Upper lobe of right lung (tissue), 1 donor: ENCODE data around the gene ARHGAP15. TPM values are rescaled to one million over a fixed set of nuclear protein-coding genes. Genes with fewer than 3 reads are reported as not detected.

Experiments used
- ATAC-seq: fragments of 200-7000 bp; cut with Tn5 transposase; one replicate; pipeline ENCODE4 v1.9.1; 2020; ENCODE audit warnings: mild to moderate bottlenecking, moderate library complexity
- DNase-seq: peaks from one replicate; pipeline ENCODE4 v3.0.0-alpha.2; 2020
- H3K27ac ChIP-seq: fragments of 200-600 bp; one replicate; pipeline ENCODE4 v1.8.0; 2022
- H3K27me3 ChIP-seq: fragments of 200-600 bp; one replicate; pipeline ENCODE4 v1.8.0; 2022; ENCODE audit warnings: mild to moderate bottlenecking
- H3K36me3 ChIP-seq: fragments of 200-600 bp; one replicate; pipeline ENCODE4 v1.8.0; 2022
- H3K4me1 ChIP-seq: fragments of 200-600 bp; one replicate; pipeline ENCODE4 v1.8.0; 2022
- H3K4me3 ChIP-seq: fragments of 200-600 bp; one replicate; pipeline ENCODE4 v1.8.0; 2022; ENCODE audit warnings: mild to moderate bottlenecking
- H3K9me3 ChIP-seq: fragments of 200-600 bp; one replicate; pipeline ENCODE4 v1.8.0; 2022
- intact Hi-C: fragments of 100-400 bp; cut with DNase I; formaldehyde crosslinking; loops from one replicate; pipeline ENCODE4 v1.11.0; 2022
- total RNA-seq: library from RNA; stranded (reverse); fragmentation: NEBNext Ultra II Directional; extraction: Animal tissue kit (Norgen Biotek cat#: 25700); gene quantifications from one replicate; pipeline ENCODE4 v1.2.1, GENCODE V29; 2021
- TF ChIP-seq, protein P1 (sequence below): fragments of 200-600 bp; IDR thresholded peaks from one replicate; pipeline ENCODE4 v1.8.0; 2022; ENCODE audit warnings: antibody characterized with exemption
- donor health status: DM: no; HTN: yes; CAD: no; lungs with severe emphysema.

ARHGAP15 gene
- total RNA-seq, 1 donor from 2014 or later: 19.2 TPM

DNA sequence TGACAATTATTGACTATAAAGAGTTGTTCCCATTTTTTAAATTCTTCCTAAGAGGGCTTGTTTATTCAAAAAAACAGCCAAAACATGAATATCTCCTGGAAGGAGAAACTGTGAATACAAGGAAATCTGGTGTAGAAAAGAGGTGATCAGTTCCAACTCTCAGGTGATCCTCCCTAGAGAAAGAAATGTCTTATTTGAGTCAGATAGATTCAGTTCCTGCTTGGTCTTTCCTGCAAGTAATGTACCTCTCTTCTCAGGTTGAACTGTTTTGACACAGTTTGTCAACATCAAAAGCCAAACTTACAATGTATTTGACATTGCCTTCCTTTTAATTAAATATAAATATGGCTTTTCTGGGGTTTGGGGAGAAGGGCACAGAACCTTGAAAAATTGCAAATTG is 567.4 kb downstream of the ARHGAP15 start:
- no peaks in the 10 kb centered on the region for H3K4me1 ChIP-seq
- H3K9me3 ChIP-seq: no peaks in the 10 kb centered on the region
- no peaks in the 10 kb centered on the region for H3K36me3 ChIP-seq
- TF ChIP-seq, protein P1, sequence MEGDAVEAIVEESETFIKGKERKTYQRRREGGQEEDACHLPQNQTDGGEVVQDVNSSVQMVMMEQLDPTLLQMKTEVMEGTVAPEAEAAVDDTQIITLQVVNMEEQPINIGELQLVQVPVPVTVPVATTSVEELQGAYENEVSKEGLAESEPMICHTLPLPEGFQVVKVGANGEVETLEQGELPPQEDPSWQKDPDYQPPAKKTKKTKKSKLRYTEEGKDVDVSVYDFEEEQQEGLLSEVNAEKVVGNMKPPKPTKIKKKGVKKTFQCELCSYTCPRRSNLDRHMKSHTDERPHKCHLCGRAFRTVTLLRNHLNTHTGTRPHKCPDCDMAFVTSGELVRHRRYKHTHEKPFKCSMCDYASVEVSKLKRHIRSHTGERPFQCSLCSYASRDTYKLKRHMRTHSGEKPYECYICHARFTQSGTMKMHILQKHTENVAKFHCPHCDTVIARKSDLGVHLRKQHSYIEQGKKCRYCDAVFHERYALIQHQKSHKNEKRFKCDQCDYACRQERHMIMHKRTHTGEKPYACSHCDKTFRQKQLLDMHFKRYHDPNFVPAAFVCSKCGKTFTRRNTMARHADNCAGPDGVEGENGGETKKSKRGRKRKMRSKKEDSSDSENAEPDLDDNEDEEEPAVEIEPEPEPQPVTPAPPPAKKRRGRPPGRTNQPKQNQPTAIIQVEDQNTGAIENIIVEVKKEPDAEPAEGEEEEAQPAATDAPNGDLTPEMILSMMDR: no peak
- DNase-seq: no peak
- no peak for ATAC-seq
- H3K4me3 ChIP-seq: no peak overlapping the region
- no peaks in the 10 kb centered on the region for H3K27me3 ChIP-seq
- H3K27ac ChIP-seq: no peak overlapping the region
- intact Hi-C loops: no loop called here

DNA sequence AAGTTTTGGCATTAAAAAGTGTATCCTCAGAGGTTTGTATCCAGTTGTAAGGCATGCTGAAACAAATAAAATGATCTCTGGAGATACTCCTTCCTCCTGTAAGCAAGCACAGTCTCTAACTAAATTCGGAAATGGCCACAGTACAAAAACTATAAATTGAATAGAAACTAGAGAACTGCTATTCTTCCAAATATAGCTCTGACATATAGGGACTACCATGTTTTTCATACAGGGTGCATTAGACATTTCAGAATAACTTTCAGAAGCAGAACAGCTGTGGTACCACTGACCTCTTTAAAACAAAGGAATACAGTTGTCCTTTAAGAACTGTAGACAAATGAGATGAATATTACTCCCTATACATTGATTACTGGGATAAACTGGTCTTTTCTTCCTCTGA is 568.5 kb downstream of the ARHGAP15 start:
- DNase-seq: no peak
- no peaks in the 10 kb centered on the region for H3K27me3 ChIP-seq
- H3K36me3 ChIP-seq: no peaks in the 10 kb centered on the region
- H3K4me3 ChIP-seq: no peak overlapping the region
- no peak for ATAC-seq
- intact Hi-C loops: no loop called here
- no peak overlapping the region for H3K27ac ChIP-seq
- H3K9me3 ChIP-seq: no peaks in the 10 kb centered on the region
- no peaks in the 10 kb centered on the region for H3K4me1 ChIP-seq
- TF ChIP-seq, protein P1: no peak

DNA sequence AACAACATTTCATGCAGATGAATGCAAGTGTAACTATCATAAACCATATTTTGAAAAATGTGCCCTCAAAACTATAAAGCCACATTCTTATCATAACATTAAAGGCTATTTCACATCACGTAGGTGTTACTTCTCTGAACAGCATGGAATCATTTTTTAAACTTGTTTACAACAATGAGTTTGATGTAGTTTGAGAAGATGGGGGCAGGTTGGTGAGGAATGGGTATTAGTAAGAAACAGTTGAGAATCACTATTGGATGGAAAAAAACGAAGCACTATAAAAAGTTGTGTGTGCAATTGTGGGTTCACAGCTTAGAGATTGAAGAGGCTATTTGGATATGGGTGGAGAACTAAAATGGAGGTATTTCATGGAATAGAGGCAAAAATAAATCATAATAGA is 569.1 kb downstream of the ARHGAP15 start:
- no peak for ATAC-seq
- no peaks in the 10 kb centered on the region for H3K4me1 ChIP-seq
- H3K36me3 ChIP-seq: no peaks in the 10 kb centered on the region
- TF ChIP-seq, protein P1: no peak
- no peaks in the 10 kb centered on the region for H3K27me3 ChIP-seq
- intact Hi-C loops: no loop called here
- DNase-seq: no peak
- no peak overlapping the region for H3K27ac ChIP-seq
- no peak overlapping the region for H3K4me3 ChIP-seq
- H3K9me3 ChIP-seq: no peaks in the 10 kb centered on the region

DNA sequence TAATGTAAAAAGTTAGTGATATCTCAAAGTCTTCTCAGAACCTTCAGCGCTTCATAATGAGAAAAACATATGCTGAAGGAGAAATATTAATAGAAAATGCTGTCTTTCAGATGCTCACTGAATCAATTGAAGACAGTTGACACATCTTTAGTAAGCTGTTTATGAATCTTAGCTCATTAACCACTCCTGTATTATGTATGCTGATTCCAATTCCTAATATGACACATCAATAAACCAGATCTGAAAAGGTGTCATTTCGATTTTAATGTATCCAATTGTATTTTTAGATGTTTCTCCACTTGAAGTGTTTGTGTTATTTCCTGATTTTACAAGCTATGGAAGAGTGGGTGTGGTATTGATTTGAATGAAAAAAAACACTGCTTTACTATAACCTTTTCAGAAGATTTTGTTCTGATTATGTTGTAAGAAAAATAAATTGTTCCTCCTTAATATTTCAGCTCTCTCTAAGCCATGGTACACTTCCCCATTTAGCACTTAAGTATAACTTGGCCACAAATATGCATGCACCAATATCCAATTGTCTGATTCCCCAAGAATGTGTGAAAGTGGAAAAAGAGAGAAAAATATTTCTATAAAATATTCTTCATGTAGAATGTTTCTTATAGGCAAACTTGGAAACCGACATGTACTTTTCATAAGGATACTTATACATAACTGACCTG is 569.8 kb downstream of the ARHGAP15 start:
- no peak for ATAC-seq
- no peak overlapping the region for H3K27ac ChIP-seq
- intact Hi-C loops: no loop called here

DNA sequence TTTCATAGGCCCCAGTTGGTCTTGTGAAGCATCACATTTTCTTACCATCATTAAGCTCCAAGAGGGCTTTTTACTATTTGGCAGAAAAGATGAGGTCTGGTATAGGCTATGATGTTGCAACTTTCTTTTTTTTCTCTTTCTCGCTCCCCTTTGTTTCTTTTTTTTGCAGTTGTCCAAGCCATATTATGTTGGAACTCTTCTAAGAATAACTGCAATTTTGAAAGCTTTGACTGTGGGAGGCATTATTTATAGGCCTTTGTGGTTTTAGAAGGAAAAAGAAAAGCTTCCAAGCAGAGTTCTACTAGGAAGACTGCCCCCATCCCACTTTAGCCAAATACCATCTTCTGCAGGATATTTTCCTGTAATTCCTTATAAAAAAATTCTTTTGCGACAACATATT is 571.6 kb downstream of the ARHGAP15 start:
- TF ChIP-seq, protein P1: no peak
- Histone ChIP-seq H3K4me1 (no peaks in the 10 kb centered on the region), H3K27ac (no peak overlapping the region), H3K27me3 (no peaks in the 10 kb centered on the region), H3K9me3 (no peaks in the 10 kb centered on the region), H3K4me3 (no peak overlapping the region), H3K36me3 (no peaks in the 10 kb centered on the region)
- DNase-seq (no peak), ATAC-seq (no peak)
- intact Hi-C loops: no loop called here

More for the DNA sequence above, 569.8 kb downstream of the ARHGAP15 start:
- TF ChIP-seq, protein P1: no peak
- no peaks in the 10 kb centered on the region for H3K27me3 ChIP-seq
- no peak for DNase-seq
- no peaks in the 10 kb centered on the region for H3K36me3 ChIP-seq
- no peaks in the 10 kb centered on the region for H3K4me1 ChIP-seq
- H3K9me3 ChIP-seq: no peaks in the 10 kb centered on the region
- no peak overlapping the region for H3K4me3 ChIP-seq

DNA sequence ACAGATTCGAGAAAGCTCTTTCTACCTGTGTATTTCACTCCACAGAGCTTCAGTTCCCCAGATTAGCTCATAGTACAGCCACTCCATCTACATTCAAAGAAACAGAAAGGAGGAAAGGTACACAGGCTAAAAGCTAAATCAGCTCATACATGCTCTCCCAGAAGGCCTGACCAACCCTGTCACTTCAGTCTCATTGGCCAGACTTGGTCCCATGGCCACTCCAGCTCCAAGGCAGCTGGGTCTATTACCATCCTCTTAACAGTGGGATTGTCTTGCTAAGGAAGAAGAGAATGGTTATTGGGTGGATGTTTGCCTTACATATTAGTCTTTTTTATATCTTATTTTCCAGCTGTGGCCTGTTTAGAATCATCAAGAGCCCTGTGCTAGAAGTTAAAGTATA is 572.6 kb downstream of the ARHGAP15 start:
- Histone ChIP-seq H3K36me3 (no peaks in the 10 kb centered on the region), H3K4me3 (no peak overlapping the region), H3K9me3 (no peaks in the 10 kb centered on the region), H3K27ac (no peak overlapping the region), H3K27me3 (no peaks in the 10 kb centered on the region), H3K4me1 (no peaks in the 10 kb centered on the region)
- TF ChIP-seq, protein P1: no peak
- intact Hi-C loops: no loop called here
- ATAC-seq: no peak
- no peak for DNase-seq
